NCI-H1694 treated with DMSO at 0.1 percent for 48 hours (cell line): ENCODE results near the gene MCTP1.

Source experiments
- DNase-seq: peaks from one replicate; lab custom pipeline; 2025; lab: John Stamatoyannopoulos, UW

MCTP1 gene

GRCh38 chr5:94698197-94698596 lies 586.7 kb downstream of the MCTP1 start:
- DNase-seq = no peak

GRCh38 chr5:94694671-94695070 lies 590.2 kb downstream of the MCTP1 start:
- DNase-seq = no peak

GRCh38 chr5:94693845-94694370 lies 591.0 kb downstream of the MCTP1 start:
- no peak for DNase-seq

DNA sequence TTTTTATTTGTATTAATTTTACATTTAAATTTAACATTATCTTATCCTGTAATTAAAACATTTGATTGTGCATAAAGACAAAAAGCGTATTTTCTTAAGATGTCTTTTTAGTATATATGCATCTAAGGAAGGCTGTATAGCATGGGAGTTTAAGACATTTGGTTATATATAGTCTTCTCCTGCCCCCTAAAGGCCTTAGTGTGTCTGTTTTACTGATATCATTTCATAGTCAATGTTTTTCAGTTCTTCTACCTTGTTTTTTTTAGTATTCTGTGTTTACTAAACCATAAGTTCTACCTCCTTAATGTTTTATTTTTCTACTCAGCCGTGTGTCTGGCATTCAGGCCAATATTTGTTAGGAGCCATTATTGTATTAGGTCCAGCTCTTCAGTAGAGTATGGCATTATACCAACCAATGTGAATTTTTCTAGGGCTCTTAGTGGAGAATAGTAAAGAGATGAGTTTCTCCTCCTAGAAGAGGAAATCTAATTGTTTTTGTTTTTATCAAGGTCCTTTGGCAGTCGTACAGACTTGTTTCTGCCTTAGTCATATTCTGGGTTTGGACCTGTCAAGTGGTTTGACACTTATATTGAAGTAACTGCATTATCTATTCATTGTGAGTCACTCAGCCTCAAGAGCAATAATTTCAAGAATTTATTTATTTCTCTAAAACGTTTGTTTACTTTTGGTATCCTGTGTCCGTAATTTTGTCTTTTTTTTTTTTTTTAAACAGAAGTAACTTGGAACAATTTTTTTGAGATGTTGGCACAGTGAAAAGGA lies 591.7 kb downstream of the MCTP1 start:
- DNase-seq = peak; percentile 62

DNA sequence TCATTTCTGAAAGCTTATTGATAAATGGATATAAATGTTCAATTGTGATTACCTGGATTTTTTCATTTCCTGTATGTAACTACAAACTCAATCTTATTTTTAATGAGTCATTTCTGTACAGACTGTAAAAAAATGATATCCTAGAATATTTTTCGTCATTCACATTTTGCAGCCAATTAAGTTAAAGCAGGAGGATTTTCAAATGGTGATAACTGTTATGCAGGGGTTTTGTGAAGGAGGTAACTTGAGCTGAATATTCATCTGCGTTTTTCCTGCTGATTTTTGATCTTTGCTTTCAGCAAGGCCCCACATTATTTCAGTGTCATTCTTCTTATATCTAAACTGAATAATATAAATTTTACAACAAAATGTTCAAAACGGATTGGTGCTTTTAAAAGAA lies 592.3 kb downstream of the MCTP1 start:
- DNase-seq = no peak

- DNase-seq = no peak
These were observed 592.9 kb downstream of the MCTP1 start for GRCh38 chr5:94691949-94692348.

- DNase-seq = no peak
These were observed 593.6 kb downstream of the MCTP1 start for GRCh38 chr5:94691291-94691690.

DNA sequence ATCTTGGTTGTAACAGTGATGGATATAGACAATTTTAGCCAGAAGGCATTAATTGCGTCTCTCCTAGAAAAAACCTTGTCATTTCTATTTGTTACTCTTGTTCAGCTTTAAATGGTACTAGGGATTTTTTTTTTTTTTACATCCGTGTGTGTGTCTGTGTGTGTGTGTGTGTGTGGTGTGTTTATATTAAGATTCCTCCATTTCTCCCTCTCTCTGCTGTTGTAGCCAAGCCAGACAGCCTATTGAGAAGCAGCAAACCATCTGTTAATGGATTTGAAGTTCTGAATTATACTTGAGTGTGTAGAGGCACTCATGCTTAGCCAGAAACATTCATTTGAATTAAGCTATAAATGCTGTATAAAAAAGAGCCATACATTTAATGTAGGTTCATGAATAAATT lies 594.1 kb downstream of the MCTP1 start:
- DNase-seq = no peak

DNA sequence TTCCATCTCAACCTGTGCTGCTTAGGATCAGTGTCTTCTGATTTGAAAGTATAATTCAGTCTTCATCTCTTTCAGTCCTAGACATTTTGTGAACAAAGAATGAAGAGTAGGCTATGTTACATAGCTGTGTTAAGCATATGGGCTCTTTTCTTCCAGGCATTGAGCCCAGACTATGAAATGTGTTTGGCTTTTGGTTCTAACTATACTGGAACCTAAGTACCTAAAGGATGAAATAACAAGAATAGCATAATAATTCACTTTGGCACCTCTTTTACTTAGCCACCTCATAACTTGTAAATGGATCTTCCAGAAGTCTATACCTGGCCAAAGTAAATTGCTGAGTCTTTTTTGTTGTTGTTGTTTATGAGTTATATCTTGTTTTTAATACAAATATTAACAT lies 595.0 kb downstream of the MCTP1 start:
- DNase-seq = no peak

DNA sequence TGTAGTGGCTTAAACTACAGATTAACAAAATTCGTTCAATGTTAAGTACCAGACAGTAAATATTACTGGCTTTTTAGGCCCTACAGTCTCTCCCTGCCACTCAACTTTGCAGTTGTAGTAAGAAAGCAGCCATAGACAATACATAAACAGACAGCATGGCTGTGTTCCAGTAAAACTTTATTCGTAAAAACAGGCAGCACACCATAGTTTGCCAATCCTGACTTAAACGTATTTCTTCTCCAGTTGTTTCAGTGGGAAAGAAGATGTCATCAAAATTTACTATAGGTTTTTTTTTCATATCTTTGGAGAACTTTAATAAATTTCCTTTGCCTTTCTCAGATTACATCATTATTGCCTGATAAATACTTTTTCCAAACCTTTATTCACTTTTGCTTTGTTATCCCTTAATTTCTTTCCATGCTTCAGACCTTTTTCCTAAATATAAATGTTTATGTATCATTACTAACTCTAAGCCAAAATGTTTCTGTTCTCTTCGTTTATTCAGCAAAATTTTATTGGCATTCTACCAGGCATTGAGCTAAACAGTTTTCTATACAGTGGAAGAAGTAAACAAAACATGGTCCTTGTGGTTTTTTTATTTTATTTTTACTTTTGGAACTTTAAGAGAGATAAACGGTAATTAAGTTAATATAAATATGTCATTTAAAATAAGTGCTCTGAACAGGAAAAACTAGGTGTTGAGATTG lies 601.9 kb downstream of the MCTP1 start:
- no peak for DNase-seq

- no peak for DNase-seq
These were observed 608.8 kb downstream of the MCTP1 start for GRCh38 chr5:94675965-94676618.

DNA sequence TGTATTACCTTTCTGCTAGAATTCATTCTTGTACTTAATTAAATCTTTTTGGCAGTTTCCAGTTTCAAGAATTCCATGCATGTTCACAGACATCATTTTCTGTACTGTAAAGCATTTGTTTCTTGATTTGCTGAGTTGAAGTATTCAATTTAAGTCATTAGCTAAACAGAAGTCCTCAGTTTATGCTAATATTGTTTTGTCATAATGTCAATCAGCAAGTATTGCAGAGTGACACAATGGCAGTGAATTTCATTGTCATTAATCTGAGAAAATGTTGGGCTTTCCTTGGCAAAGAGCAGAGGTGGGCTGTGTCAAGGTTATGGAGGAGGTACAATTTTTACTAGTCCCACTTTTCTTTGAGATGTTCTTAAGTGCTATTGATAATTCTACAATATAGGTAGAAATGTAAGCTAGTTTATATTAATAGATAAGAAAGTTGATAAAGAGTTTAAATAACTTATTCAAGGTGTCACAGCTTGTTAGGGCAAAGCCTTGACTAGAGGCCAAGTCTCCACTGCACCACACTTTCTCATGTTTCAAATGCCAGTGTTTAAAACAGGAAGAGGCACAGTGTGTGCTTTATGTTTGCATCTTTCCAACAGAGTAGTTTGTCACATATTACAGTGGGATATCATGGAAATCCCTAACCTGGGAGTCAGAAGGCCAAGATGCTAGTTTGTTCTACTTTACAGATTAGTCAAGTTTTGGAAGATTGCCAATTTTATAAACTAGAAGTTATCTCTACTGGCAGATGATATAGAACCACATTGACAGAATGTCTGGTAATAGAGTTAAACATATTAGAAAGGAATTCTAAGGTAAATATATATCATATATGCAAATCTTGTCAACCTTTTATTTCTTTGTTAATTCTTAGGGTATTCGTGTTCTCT lies 610.2 kb downstream of the MCTP1 start:
- no peak for DNase-seq

DNA sequence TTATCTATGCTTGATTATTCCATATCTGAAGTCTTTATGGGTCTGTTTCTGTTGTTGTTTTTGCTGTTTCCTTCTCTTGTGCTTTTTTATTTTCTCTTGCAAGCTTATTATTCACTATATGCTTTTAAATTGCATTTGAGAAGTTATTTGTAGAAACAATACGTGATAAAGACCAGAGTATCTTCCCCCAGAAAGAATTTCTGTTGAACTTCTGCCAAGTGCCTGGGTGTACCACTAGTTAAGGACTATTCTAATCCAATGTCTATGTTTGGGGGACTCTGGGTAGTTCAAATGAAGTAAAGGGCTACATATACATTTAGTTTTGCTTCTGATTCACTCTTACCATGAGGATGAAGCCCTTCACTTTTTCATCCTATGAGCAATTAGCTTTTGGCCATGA lies 612.1 kb downstream of the MCTP1 start:
- DNase-seq = no peak

GRCh38 chr5:94670726-94671125 lies 614.2 kb downstream of the MCTP1 start:
- DNase-seq = no peak

DNA sequence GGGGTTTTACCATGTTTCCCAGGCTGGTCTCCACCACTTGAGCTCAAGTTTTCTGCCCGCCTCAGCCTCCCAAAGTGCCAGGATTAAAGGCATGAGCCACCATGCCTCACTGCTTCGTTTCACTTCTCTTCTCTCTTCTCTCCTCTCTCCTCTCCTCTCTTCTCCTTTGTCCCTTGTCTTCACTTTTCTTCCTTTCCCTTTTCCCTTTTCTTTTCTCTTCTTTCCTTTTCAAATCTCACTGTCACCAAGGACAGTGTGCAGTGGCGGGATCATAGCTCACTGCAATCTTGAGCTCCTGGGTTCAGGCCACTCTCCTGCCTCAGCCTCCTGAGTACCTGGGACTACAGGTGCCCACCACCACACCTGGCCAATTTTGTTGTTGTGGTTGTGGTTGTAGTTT lies 617.0 kb downstream of the MCTP1 start:
- no peak for DNase-seq

- DNase-seq = no peak
These were observed 623.8 kb downstream of the MCTP1 start for GRCh38 chr5:94661086-94661485.

DNA sequence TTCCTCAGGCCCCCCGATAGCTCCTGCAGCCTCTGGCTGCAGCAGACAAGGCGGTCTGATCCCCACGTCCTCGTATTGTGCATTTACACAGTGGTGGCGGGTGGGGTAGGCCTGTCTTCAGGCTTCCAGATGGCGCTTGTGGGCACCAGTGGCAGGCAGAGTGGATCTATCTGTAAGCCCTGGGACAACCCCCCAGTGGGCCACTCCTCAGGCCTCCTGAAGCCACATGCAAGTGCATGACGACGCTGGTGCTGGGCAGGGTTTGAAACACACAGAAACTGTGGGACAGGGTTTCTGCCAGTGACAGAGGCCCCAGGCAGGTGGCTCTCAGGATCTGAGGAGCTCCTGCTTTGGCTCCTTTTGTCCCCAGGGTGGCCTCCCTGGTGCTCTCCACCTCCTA lies 624.4 kb downstream of the MCTP1 start:
- DNase-seq = no peak

DNA sequence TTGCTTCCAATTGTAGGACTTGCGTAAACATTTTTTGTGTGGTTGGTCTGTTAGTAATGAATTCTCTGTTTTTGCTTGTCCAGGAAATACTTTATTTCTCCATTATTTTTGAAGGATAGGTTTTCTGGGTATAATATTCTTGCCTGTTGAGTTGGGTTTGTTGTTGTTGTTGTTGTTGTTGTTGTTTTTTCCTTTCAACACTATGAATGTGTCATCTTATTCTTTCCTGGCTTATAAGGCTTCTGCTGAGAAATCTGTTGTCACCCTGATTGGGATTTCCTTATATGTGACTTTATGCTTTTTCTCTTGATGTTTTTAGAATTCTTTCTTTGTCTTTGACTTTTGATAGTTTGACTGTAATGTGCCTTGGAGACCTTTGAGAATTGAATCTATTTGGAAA lies 626.6 kb downstream of the MCTP1 start:
- DNase-seq = no peak
